BE2C (cell line): ENCODE data around the gene SEM1.

Experiments used
- DNase-seq: peaks from one replicate; pipeline ENCODE4 v3.0.0-alpha.2; 2020
- H3K27me3 ChIP-seq: fragments of 250-450 bp; sonication (Bioruptor Pico); 2 replicates; pipeline ENCODE4 v1.5.1; 2020; ENCODE audit warnings: mild to moderate bottlenecking
- H3K36me3 ChIP-seq: fragments of 250-450 bp; sonication (Bioruptor Pico); 2 replicates; pipeline ENCODE4 v1.5.1; 2020; ENCODE audit warnings: mild to moderate bottlenecking
- H3K4me1 ChIP-seq: fragments of 250-450 bp; sonication (Bioruptor Pico); 2 replicates; pipeline ENCODE4 v1.5.1; 2020
- H3K4me3 ChIP-seq: 2 replicates; pipeline ENCODE4 v1.5.1; 2011; ENCODE audit warnings: low read depth, low read length
- H3K9me3 ChIP-seq: fragments of 250-450 bp; sonication (Bioruptor Pico); 2 replicates; pipeline ENCODE4 v1.5.1; 2020
- TF ChIP-seq, protein P1 (sequence below): IDR thresholded peaks from 2 replicates; pipeline ENCODE4 v1.5.1; 2012; ENCODE audit warnings: mild to moderate bottlenecking, low read depth, low read length

SEM1 gene

DNA sequence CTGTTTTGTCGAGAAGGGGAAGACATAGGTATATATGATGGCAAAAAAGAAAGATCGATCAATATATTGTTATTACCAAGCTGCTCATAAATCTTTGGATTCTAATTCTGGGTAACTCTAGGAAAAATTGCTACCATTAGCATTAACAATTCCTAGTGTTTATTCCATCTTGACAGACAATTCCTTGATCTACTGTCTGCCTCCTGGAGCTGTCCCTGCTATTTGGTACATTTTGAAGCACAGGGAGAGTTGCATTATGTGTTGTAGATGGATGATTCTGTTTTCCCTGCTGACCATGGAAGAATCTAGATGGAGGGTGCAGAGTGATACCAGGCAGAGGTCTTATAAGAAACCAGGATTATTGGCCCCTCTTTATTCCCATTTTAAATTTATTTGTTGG, 29.1 kb upstream of the SEM1 start:
- H3K36me3 ChIP-seq: no peaks in the 10 kb centered on the region
- no peak for DNase-seq
- no peaks in the 10 kb centered on the region for H3K4me1 ChIP-seq
- no peak overlapping the region for H3K4me3 ChIP-seq
- TF ChIP-seq, protein P1, sequence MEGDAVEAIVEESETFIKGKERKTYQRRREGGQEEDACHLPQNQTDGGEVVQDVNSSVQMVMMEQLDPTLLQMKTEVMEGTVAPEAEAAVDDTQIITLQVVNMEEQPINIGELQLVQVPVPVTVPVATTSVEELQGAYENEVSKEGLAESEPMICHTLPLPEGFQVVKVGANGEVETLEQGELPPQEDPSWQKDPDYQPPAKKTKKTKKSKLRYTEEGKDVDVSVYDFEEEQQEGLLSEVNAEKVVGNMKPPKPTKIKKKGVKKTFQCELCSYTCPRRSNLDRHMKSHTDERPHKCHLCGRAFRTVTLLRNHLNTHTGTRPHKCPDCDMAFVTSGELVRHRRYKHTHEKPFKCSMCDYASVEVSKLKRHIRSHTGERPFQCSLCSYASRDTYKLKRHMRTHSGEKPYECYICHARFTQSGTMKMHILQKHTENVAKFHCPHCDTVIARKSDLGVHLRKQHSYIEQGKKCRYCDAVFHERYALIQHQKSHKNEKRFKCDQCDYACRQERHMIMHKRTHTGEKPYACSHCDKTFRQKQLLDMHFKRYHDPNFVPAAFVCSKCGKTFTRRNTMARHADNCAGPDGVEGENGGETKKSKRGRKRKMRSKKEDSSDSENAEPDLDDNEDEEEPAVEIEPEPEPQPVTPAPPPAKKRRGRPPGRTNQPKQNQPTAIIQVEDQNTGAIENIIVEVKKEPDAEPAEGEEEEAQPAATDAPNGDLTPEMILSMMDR: no peak
- no peaks in the 10 kb centered on the region; the same call in 1 of the 2 replicates for H3K9me3 ChIP-seq
- no peaks in the 10 kb centered on the region for H3K27me3 ChIP-seq

DNA sequence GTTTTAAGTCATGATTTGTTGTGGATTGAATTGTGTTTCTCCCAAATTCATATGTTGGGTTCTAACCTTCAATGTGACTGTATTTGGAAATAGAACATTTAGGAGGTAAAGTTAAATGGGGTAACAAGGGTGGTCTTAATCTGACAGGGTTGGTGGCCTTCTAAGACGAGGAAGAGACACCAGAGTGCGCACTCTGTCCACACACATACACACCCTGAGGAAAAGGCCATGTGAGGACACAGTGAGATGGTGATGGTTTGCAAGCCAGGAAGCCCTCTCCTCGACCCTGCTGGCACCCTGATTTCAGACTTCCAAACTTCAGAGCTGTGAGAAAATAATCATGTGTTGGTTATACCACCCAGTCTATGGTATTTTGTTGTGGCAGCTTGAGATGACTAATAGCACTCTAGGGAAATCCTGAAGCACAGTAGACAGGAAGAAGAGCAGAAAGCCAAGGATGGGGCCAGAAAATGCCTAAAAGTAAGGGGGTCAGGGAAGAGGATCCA, 28.0 kb upstream of the SEM1 start:
- DNase-seq: no peak
- no peaks in the 10 kb centered on the region for H3K36me3 ChIP-seq
- TF ChIP-seq, protein P1: no peak

DNA sequence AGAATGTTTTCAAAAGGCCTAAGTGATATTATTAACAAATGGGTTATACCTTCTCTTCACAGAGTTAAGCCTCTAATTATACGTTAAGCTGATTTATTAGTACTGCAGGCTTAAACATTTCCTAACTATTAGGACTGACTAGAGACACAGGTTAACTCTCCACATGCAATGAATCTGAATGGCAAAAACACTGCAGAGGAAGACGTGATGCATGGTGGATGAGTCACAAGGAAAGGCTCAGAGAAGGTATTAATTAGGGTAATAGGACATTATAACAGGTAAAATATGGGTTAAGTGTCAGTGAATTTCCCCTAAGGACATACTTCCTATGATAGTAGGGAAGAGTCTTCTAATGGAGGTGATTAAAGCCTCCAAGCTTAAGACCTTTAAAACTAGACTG, 24.7 kb upstream of the SEM1 start:
- Histone ChIP-seq H3K36me3 (no peaks in the 10 kb centered on the region), H3K4me3 (no peak overlapping the region), H3K9me3 (no peaks in the 10 kb centered on the region; the same call in 1 of the 2 replicates), H3K4me1 (no peaks in the 10 kb centered on the region), H3K27me3 (no peaks in the 10 kb centered on the region)
- TF ChIP-seq, protein P1: no peak
- DNase-seq: no peak

More for the DNA sequence above, 28.0 kb upstream of the SEM1 start:
- Histone ChIP-seq H3K4me3 (no peak overlapping the region), H3K4me1 (no peaks in the 10 kb centered on the region), H3K27me3 (no peaks in the 10 kb centered on the region), H3K9me3 (no peaks in the 10 kb centered on the region; the same call in 1 of the 2 replicates)

DNA sequence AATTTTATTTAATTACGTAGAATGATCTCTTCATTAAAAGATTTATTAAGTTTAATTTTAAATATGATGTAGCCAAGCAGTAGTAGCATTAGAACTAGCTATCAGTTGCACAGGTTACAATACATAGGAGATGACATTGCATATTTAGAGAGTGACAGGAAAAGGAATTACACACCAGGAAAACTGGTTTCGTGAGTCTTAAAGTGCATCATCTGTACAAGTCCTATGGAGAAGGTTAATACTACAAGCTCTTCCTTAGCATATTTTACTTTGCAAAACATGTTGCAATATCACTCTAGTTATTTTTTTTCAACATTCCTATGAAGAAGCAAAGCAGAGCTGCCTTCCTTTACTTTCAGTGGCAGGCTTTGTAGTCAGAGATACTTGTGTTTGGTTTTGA, 20.2 kb upstream of the SEM1 start:
- Histone ChIP-seq H3K4me1 (no peaks in the 10 kb centered on the region), H3K36me3 (no peaks in the 10 kb centered on the region), H3K4me3 (no peak overlapping the region), H3K27me3 (no peaks in the 10 kb centered on the region), H3K9me3 (no peaks in the 10 kb centered on the region)
- TF ChIP-seq, protein P1: no peak
- no peak for DNase-seq

DNA sequence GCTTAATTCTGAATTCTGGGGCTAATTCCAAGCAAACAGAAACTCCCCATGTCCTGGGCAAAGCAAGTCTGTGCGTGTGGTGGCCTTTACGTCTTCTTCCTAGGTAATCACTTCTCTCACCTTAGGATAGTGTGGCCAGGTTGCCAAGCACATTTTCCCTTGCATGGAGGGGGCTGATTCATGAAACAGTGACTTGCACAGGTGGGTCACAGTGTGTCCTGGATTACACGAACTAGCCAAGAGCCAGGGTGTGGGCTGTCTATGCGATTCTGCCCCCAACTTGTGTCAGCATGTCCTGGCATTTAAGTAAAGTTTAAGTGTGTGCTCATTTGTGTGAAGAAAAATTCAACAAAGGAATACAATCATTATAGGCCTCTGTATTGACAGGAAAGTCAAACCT, 18.5 kb upstream of the SEM1 start:
- TF ChIP-seq, protein P1: no peak
- H3K4me3 ChIP-seq: no peak overlapping the region
- no peaks in the 10 kb centered on the region for H3K27me3 ChIP-seq
- H3K36me3 ChIP-seq: no peaks in the 10 kb centered on the region
- no peak for DNase-seq
- H3K4me1 ChIP-seq: no peaks in the 10 kb centered on the region
- no peaks in the 10 kb centered on the region for H3K9me3 ChIP-seq

DNA sequence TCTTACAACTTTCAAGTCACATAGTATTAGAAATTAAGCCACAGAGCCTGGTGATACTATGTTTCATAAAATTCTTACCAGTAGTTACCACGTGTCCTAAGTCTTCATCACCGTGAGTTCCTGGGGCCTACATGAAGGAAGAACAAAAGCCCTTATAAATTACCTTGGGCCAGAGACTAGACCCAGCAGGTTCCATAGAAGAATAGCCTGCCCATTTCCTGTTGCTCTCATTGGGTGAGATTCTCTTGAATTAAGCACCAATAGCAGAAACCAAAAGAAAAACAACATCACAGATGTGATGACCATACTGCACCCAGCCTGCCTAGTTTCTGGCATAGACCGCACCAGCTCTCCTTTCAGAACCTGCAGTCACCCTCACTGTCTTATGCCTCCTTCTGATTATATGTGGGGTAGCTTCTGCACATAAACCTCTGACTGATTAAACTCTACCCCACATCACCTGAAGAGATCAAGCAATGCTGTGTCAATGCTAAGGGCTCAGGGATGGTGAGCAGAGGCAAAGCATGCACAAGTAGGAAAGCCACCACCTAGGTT, 18.0 kb upstream of the SEM1 start:
- Histone ChIP-seq H3K27me3 (no peaks in the 10 kb centered on the region), H3K36me3 (no peaks in the 10 kb centered on the region), H3K9me3 (no peaks in the 10 kb centered on the region), H3K4me1 (no peaks in the 10 kb centered on the region), H3K4me3 (no peak overlapping the region)
- TF ChIP-seq, protein P1: no peak
- DNase-seq: no peak
